Mammary epithelial cell (primary cell): ENCODE results near the gene TXNDC8.

Experiments used
- EZH2 ChIP-seq: IDR thresholded peaks from 2 replicates; pipeline ENCODE4 v1.6.1; 2012; ENCODE audit warnings: low read length, inconsistent platforms, borderline replicate concordance
- TF ChIP-seq, protein P1 (sequence below), 2 donors: IDR thresholded peaks in 1 of 2; conservative IDR thresholded peaks in 1 of 2; 2 replicates each; pipeline ENCODE4 v1.5.1; 2011 to 2012; ENCODE audit warnings: inconsistent platforms in 2 of 2, low read length in 2 of 2, mild to moderate bottlenecking in 2 of 2, control low read depth in 1 of 2, low read depth in 1 of 2; ENCODE audit not compliant: insufficient read depth in 1 of 2; ENCODE audit errors: extremely low read depth in 1 of 2

DNA sequence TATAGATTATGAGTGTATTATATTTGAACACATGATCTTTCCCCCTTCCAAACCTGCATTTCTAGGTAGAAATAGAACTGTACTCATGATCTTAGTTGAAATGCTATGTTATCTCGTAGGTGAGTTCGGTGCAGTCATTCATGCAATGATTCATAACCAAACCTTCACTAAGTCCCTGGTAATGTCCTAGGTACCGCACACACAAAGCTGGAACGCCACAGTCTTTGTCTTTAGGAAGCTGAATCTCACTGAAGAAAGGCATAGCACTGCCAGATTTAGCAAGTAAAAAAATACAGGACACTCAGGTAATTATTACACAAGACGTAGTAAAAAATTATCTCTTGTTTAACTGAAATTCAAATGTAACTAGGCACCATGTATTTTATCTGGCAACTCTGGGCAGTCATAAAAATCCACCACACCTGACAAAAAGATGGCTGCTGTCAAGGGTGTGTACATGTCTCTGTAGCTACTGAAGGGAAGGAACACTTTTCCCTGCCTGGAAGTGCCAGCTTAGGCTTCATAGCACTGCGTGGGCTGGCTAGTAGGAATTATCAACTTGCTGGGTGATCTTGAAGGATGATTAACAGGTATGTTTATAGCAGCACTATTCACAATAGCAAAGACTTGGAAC, 53.3 kb downstream of the TXNDC8 start:
- TF ChIP-seq, protein P1, sequence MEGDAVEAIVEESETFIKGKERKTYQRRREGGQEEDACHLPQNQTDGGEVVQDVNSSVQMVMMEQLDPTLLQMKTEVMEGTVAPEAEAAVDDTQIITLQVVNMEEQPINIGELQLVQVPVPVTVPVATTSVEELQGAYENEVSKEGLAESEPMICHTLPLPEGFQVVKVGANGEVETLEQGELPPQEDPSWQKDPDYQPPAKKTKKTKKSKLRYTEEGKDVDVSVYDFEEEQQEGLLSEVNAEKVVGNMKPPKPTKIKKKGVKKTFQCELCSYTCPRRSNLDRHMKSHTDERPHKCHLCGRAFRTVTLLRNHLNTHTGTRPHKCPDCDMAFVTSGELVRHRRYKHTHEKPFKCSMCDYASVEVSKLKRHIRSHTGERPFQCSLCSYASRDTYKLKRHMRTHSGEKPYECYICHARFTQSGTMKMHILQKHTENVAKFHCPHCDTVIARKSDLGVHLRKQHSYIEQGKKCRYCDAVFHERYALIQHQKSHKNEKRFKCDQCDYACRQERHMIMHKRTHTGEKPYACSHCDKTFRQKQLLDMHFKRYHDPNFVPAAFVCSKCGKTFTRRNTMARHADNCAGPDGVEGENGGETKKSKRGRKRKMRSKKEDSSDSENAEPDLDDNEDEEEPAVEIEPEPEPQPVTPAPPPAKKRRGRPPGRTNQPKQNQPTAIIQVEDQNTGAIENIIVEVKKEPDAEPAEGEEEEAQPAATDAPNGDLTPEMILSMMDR (conservative IDR thresholded peaks at IDR 0.05 in 1 of 2, IDR thresholded peaks at IDR 0.05 in 1 of 2; ENCODE audit: extremely low read depth in 1 of 2, insufficient read depth in 1 of 2, low read depth in 1 of 2, low read length in 2 of 2), result no peak
- no peak for TF ChIP-seq EZH2
